NAMALWA (cell line): ENCODE data around the gene RHBDL2.
"Not testable (repeated sequence)": the region's sequence is repeated elsewhere in the genome, so short reads cannot be mapped to it uniquely, and the experiment has no call there.

Experiments
- DNase-seq: peaks from one replicate; pipeline ENCODE4 v3.0.0-alpha.2; 2015; ENCODE audit warnings: low spot score

RHBDL2 gene, protein sequence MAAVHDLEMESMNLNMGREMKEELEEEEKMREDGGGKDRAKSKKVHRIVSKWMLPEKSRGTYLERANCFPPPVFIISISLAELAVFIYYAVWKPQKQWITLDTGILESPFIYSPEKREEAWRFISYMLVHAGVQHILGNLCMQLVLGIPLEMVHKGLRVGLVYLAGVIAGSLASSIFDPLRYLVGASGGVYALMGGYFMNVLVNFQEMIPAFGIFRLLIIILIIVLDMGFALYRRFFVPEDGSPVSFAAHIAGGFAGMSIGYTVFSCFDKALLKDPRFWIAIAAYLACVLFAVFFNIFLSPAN

DNA sequence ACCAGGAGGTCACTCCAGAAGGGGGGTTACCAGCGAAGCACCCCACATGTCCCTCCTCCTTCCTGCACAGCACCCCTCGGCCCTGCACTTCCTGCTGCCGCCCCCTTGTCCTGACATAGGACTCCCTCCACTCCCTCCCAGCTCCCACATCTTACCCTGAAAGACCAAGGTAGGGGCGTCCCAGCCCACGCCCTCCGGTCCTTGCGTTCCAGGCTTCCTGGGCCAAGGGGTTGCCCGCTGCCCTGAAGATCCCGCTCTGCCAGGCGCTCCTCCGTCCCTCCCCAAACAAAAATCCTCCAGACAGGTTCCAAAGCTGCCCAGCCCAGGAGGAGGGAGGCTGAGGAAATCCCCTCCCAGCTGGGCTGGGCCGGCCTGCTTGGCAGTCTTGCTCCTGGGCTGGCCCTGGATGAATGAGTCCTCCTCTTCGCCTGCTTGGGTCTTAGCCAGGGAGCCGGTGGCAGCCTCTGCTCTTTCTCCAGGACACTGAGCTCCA is at the start of gene RHBDL2:
RHBDL2 (minus strand) TSS at position 304 of the 493 bp plus-strand sequence. CDS start 22,618 bp downstream, outside the sequence.
- DNase-seq, result no peak

DNA sequence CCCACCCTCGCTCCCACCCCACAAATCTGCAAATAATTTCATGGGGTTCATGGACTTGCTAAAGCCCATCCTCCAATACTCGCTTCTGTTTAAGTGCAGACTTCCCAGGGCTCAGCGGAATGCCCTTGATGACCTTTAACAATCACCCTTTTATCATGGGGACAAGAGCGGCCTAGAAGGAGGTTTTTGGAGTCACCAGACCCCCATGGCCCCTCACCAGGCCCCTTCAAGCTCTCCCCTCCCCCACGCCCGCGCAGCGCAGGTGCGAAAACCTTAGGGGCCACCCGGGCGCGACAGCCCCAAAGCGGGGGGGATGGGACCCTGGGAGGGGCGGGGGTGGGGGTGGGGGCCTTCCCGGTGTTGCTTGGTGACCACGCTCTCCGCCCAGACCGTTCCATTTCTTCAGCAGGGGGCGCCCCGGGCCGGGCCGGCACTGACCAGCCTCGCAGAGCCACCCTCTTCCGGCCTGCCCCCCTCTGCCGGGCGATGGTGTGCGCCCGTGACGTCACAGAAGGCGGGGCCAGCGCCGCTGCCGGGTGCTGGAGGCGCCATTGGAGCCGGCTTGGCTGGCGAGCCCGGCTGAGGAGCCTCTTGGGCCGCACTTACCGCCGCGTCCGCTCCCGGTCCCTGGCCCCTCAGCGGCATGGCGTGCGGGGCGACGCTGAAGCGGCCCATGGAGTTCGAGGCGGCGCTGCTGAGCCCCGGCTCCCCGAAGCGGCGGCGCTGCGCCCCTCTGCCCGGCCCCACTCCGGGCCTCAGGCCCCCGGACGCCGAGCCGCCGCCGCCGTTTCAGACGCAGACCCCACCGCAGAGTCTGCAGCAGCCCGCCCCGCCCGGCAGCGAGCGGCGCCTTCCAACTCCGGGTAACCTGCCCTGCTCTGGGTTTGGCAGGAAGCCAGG is 49.4 kb upstream of the RHBDL2 start, which contains the start of gene AKIRIN1:
AKIRIN1 (plus strand) TSS at position 539 of the 900 bp plus-strand sequence; CDS start at position 644, 105 bp downstream.
- peak; percentile 95 for DNase-seq

DNA sequence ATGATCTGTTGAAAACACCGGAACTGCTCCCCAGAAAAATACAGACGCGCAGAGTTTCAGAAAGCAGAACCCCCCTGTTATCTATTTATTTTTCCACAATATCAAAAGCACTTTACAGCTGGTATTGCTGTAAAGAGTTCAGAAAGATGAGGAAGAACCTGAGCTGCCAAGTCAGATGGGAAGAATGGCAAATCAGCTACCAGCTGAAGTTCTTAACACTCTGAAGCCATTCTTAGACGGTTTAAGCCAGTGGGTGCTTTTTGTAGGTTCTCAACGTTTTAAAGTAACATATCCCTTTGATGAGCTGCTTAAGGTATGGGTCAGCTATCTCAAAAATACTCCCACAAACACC is 48.7 kb upstream of the RHBDL2 start:
- DNase-seq, result no peak

DNA sequence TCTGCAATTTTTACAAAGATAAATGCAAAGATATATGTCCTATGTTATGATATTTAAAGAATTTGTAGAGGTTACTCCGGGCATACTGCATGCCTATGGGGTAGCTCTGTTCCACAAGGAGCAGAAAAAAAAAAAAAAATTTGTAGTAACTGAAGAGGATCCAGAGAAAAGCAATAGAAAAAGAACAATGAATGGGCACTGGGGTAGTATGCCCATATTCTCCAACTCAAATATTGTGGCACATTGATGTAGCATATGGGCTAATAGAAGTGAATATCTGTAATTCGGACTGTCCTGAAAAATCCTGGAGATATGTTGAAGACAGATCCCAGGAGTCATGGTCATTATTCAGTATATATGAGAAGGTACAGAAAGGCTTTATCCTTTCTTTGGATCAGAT is 48.3 kb upstream of the RHBDL2 start:
- no peak for DNase-seq

DNA sequence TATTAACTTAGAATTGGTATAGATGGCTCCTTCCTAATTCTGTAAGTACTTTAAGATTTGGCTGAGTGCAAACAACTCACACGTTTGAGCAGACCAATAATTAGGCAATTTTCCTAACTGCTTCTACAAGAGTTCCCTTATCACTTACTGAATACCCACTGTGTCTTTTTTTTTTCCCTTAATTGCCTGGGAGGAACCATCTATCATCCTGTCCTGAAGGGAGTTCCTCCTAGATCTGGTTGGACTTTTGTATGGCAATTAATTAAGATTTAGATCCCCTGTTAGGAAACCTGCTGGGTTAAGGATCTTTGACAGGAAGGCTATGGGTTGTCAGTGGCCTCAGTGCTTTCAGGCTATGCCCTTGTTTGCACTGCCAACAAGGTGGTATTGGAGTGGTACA is 37.8 kb upstream of the RHBDL2 start:
- DNase-seq, result not testable (repeated sequence)

DNA sequence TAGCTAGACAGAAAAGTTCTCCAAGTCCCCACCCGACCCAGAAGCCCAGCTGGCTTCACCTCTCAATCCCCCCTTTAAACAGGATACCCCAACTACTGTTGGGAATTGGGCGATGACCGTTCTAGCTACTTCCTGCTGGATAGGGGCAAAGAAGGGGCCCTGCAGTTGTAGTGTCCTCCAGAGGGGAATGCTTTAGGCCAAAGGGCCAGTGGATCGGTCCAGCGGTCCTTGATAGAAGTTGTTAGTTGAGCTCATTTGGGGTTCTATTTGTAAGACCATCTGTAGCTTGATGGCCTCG is 36.6 kb upstream of the RHBDL2 start:
- DNase-seq, result peak; percentile 15

DNA sequence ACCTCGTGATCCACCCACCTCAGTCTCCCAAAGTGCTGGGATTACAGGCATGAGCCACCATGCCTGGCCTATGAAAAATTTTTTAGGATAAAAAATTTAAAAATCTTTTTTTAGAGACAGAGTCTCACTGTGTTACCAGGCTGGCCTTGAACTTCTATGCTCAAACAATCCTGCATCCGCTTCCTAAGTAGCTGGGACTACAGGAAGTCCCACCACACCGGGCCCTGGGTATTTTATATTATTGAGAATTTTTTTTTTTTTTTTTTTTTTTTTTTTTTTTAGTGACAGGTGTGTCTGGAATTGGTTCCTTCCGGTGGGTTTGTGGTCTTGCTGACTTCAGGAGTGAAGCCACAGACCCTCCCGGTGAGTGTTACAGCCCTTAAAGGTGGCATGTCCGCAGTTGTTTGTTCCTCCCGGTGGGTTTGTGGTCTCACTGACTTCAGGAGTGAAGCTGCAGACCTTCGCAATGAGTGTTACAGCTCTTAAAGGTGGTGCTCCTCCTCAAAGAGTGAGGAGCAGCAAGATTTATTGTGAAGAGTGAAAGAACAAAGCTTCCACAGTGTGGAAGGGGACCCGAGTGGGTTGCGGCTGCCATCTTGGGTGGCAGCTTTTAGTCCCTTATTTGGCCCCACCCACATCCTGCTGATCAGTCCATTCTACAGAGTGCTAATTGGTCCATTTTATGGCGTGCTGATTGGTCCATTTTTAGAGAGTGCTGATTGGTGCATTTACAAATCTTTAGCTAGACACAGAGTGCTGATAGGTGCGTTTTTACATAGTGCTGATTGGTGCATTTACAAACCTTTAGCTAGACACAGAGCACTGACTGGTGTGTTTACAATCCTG is 36.0 kb upstream of the RHBDL2 start:
- peak; percentile 45 for DNase-seq

DNA sequence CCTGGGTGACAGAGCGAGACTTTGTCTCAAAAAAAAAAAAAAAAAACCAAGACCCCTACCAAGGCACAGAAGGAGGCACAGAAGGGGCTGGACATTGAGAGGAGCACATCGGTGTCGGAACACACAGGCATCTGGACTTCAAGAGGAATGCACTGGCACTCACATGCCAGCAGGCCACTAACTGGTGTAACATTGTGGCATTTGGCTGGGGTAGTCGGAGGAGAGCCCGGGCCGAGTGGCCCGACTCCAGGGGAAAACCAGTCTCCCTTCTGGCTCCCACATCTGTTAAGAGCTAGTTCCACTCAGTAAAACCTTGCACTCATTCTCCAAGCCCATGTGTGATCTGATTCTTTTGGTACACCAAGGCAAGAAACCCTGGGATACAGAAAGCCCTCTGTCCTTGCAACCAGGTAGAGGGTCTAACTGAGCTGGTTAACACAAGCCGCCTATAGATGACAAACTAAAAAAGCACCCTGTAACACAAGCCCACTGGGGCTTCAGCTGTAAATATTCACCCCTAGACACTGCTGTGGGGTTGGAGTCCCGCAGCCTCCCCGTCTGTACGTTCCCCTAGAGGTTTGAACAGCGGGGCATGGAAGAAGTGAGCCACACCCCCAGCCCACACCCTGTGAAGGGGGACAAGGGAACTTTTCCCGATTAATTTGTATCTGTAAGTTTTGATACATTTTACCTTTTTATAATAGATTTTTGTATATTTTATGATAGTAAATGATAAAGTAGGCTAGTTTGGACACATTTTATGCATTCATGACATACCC is 32.2 kb upstream of the RHBDL2 start:
- no peak for DNase-seq

DNA sequence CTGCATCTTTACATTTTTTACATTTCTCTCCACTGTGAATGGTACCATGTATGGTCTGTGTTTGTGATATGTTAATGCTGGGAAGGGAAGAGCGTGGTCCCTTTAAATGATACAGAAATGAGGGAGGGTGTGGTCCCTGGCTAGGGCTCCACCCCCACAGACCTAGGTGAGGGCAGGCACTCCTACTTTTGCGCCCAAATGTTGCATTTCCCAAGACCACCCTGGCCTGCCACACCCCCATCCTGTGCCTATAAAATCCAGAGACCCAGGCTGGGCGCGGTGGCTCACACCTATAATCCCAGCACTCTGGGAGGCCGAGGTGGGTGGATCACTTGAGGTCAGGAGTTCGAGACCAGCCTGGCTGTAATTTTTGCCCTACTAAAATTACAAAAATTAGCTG is 31.5 kb upstream of the RHBDL2 start:
- DNase-seq, result not testable (repeated sequence)

DNA sequence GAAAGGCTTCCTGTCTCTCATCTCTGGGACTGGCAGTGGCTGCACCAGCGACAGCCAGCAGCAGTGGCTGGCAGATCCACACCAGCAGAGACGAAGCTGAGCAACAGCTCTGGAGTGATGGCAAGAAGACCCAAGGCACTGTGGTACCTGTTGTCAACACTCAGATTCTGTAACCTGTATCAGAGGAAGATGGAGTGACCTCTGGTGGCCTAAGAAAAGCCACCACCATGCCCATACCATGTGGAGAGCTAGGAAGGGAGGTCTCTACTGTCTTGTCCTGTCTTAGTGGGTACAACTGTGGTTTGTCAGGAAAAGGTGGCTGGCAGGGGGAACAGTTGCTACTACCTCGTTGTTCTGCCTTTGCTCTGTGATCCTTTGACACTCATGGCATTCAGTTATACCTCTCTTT is 22.5 kb upstream of the RHBDL2 start:
- DNase-seq, result peak; percentile 41

DNA sequence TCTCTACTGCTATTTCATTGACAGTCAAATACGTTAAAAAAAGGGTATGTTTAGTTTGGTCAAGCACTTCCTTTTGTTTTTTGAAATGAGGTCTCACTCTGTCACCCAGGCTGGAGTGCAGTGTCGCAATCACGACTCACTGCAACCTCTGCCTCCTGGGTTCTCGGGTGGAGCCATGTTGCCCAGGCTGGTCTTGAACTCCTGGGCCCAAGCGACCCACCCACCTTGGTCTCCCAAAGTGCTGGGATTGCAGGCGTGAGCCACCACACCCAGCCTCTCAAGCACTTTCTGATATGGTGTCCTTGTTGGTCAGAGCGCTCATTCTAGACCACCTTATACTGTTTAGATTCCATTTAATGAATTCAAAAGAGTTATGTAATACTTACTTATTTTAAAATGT is 20.9 kb upstream of the RHBDL2 start:
- no peak for DNase-seq

DNA sequence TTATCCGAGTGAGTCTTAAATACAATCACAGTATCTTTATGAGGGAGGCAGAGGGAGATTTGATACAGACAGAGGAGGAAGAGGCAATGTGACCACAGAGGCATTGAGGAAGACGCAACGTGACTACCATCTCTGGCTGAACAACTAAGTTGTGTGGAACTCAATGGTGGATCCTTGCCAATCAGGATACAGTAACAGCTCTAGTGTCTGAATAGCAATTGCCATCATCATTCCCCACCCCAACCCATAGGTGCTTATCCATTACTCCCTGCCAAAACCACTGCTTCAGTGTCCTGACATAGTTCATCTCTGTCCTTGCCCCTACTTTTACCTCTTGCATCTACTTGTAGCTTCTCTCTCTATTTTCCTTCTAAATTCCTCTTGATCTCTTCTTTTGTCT is 20.5 kb upstream of the RHBDL2 start:
- no peak for DNase-seq

DNA sequence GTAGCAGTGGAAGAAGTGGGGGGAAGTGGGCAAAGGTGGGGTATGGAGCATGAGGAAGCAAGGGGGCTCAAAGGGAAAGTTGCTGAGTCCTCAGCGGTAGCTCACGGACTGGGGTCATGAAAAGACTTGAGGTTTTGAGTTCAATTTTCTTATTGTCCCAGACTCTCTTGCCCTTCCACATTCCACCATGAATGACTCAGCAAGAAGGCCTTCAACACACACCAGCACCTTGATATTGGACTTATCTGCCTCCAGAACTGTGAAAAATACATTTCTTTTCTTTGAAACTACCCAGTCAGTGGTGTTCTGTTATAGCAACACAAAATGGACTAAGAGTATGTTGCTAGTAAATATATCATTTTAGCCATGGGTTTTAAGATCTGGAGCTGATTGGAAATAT is 17.3 kb upstream of the RHBDL2 start:
- DNase-seq, result no peak

DNA sequence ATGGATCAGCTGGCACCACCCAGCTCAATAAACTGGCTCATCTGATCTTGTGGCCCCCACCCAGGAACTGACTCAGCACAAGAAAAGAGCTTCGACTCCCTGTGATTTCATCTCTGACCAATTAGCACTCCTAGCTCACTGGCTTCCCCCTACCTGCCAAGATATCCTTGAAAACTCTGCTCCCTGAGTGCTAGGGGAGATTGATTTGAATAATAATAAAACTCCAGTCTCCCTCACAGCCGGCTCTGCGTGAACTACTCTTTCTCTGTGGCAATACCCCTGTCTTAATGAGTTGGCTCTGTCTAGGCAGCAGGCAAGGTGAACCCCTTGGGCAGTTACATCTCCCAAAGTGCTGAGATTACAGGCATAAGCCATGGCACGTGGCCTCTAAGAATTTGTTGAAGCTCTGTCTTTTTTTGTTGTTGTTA is 11.8 kb upstream of the RHBDL2 start:
- no peak for DNase-seq

DNA sequence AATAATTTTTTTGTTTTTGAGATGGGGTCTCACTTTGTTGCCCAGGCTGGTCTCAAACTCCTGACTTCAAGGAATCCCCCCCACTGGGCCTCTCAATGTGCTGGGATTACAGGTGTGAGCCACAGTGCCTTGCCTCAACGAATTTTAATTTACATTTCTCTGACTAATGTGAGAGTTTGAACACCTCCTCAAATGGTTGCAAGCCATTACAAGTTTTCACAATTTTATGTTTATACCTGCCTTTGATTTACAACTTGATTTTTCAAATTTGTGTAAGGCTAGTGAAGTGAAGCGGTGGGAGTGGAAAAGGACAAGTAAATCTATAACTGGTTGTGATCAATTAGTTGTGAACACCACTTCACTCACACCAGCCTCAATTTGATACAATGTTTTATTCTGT is 8.9 kb upstream of the RHBDL2 start:
- DNase-seq, result no peak

DNA sequence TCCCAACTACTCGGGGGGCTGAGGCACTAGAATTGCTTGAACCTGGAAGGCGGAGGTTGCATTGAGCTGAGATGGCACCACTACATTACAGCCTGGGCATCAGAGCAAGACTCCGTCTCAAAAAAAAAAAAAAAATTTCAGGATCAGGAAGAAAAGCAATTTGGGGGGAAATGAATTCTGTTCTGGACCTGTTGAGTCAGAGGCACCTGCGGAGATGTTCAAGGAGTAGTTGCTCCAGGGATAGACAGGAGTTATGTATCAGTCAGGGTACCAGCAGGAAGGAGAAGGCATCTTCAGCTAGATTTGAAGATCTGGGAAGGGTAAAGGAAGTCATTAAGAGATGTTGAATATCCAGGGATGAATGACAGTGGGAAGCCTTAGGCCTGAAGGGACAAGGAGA is 2.9 kb upstream of the RHBDL2 start:
- no peak for DNase-seq

DNA sequence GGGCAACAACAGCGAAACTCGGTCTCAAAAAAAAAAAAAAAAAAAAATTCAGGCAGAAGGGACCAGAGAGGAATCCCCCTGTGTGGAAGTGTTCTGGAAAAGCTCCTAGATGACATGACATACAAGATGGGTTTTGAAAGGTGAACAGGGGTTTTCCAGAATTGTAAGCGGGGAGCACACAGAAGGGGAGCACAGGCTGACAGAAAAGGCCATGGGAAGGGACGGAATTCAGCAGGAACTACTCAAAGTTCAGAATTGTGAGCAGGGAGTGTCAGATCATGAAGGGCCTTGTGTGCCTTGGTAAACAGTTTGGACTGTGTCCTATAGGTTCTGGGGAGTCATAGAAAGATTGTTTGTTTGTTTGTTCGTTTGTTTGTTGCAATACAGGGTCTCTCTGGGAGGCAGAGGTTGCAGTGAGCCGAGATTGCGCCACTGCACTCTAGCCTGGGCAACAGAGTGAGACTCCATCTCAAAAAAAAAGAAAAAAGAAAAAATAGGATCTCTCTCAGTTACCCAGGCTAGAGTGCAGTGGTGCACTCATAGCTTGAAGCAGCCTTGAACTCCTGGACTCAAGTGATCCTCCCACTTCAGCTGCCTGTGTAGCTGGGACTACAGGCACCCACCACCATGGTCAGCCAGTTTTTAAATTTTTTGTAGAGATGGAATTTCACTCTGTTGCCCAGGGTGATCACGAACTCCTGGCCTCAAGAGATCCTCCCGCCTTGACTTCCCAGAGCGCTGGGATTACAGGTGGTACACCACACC is 1.2 kb upstream of the RHBDL2 start:
- DNase-seq, result no peak

DNA sequence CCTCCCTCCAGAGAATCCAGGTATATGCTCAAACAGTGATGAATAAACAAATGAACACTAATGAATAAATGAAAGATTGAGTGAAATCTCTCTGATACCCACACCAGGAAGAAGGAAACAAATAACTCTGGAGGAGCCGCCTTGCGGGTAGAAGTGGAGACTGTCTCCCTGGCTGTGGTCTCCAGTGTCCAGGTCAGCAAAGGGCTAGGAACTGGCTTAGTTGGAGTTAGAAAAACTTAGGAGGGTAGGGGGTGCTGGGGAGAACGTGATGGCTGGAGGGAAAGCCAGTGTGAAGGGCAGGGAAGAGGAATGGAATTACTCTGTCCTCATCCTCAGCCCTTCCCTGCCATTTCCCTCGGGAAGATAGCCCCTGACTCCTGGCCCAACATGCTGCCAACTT is 537 bp downstream of the RHBDL2 start:
- DNase-seq, result no peak

DNA sequence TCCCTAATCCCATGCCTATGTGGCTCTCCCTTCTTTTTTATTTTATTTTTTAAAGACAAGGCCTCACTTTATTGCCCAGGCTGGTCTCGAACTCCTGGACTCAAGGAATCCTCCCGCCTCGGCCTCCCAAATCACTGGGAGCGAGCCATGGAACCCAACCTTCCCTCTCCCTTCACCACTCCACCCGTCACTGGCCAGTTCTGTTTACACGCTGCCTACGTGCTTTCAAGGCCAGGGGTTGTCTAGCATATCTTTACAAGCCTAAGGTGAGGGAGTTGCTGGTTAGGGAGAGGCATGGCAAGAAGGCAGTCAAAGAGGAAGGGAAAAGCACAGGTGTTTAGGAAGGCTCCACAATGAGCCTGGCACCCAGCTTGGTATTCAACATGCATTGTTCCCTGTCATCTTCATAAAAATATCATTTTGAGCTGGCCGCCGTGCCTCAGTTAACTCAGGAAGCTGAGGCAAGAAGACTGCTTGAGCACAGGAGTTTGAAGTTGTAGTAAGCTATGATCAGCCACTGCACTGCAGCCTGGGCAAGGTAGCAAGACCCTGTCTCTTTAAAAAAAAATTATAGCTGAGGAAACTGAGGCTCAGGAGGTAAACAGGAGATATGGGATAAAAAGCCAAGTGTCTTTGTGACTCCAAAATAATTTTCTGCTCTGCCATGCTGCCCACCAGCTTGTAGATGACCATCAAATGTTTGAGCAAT is 1.1 kb downstream of the RHBDL2 start:
- DNase-seq, result no peak

DNA sequence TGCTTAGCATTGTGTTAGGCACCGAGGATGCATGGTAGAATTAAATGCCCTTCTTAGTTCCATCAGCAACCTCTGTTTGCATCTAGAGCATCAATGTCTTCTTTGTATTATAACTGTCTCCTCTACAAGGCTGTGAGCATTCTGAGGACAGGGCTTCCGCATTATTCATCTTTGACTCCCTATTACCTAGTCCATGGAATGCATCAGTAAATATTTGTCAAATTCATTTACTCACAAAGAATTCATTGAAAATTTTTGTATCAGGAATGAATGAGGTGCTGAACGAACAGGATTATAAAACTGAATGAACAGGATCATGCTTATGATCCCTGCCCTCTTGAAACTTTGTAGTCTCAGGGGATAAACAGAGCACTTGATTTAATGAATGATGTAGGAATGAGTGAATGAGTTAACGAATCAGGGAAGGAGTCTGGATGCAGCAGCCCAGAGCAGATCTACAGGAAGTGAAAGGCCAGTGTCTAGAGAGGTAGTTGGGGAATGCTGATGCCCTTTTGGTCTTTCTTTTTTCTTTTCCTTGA is 2.8 kb downstream of the RHBDL2 start:
- no peak for DNase-seq
